ENCODE data around the gene VAMP2. TPM values are rescaled to one million over a fixed set of nuclear protein-coding genes. Genes with fewer than 3 reads are reported as not detected.

VAMP2 gene
- total and polyA plus RNA-seq, 9 of the 15 experiments (the other 6 are each of a cell fraction or from before 2014, with no cell fraction given), result 2.3 to 31.8 (median 6.0) TPM

GRCh38 chr17:8186787-8187516 lies 24.2 kb upstream of the VAMP2 start (continued):
- TF ChIP-seq NR0B1 (IDR thresholded peaks at IDR 0.05; ENCODE audit: partially characterized antibody) (no peak), U2AF2 (optimal IDR thresholded peaks at IDR 0.05; ENCODE audit: low read depth, low read length) (no peak), GATA2 (CRISPR knock-in tag; IDR thresholded peaks at IDR 0.05) (no peak), ELK1 (CRISPR knock-in tag; IDR thresholded peaks at IDR 0.05) (no peak), MCM5 (IDR thresholded peaks at IDR 0.05; ENCODE audit: low read depth) (no peak), ZNF140 (CRISPR knock-in tag; IDR thresholded peaks at IDR 0.05) (no peak), THRA (IDR thresholded peaks at IDR 0.05) (no peak), FOXK1 (CRISPR knock-in tag; IDR thresholded peaks at IDR 0.05; ENCODE audit: borderline replicate concordance) (no peak), ZBTB34 (CRISPR knock-in tag; IDR thresholded peaks at IDR 0.05) (no peak), CBFA2T2 (conservative IDR thresholded peaks at IDR 0.05) (no peak), SIX5 (IDR thresholded peaks at IDR 0.05; ENCODE audit: borderline replicate concordance in 1 of 2, insufficient read depth in 1 of 2, low read depth in 1 of 2, low read length in 2 of 2) (no peak), ZNF584 (CRISPR knock-in tag; IDR thresholded peaks at IDR 0.05; ENCODE audit: low read depth) (no peak), CEBPB (tag; IDR thresholded peaks at IDR 0.05) (no peak), FOXO4 (CRISPR knock-in tag; IDR thresholded peaks at IDR 0.05) (no peak), HDAC6 (IDR thresholded peaks at IDR 0.05; ENCODE audit: low read depth, low read length) (no peak), ZNF707 (CRISPR knock-in tag; conservative IDR thresholded peaks at IDR 0.05) (no peak), TRIM24 (IDR thresholded peaks at IDR 0.05) (no peak), MAX (CRISPR knock-in tag; IDR thresholded peaks at IDR 0.05) (no peak; the same call in 1 of the 2 replicates)
- TF ChIP-seq, protein P1, sequence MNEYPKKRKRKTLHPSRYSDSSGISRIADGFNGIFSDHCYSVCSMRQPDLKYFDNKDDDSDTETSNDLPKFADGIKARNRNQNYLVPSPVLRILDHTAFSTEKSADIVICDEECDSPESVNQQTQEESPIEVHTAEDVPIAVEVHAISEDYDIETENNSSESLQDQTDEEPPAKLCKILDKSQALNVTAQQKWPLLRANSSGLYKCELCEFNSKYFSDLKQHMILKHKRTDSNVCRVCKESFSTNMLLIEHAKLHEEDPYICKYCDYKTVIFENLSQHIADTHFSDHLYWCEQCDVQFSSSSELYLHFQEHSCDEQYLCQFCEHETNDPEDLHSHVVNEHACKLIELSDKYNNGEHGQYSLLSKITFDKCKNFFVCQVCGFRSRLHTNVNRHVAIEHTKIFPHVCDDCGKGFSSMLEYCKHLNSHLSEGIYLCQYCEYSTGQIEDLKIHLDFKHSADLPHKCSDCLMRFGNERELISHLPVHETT (CRISPR knock-in tag; conservative IDR thresholded peaks at IDR 0.05 in 1 of 2, IDR thresholded peaks at IDR 0.05 in 1 of 2), result no peak
